H54 (cell line): ENCODE results near the gene ENTPD1.

ENCODE experiments used
- DNase-seq: peaks from one replicate; pipeline ENCODE4 v3.0.0; 2011; ENCODE audit warnings: low spot score, mixed read lengths; ENCODE audit not compliant: insufficient read length
- FAIRE-seq: peaks from 3 replicates; lab custom pipeline; 2011; peaks lifted over from hg19 to GRCh38; lab: Jason Lieb, UNC
- POLR2A ChIP-seq: IDR thresholded peaks from 2 replicates; pipeline ENCODE4 v1.6.1; 2011; ENCODE audit warnings: low read depth, mild to moderate bottlenecking, low read length

The ENTPD1 gene

GRCh38 chr10:95836610-95837355 is 80.8 kb downstream of the ENTPD1 start:
- FAIRE-seq (no peak), DNase-seq (no peak)
- no peak for TF ChIP-seq POLR2A

GRCh38 chr10:95837356-95837776 is 81.4 kb downstream of the ENTPD1 start:
- TF ChIP-seq POLR2A, result no peak
- DNase-seq, result no peak

GRCh38 chr10:95837783-95838182 is 81.8 kb downstream of the ENTPD1 start:
- FAIRE-seq (no peak), DNase-seq (no peak)
- TF ChIP-seq POLR2A, result no peak

More at GRCh38 chr10:95837356-95837776, 81.4 kb downstream of the ENTPD1 start:
- FAIRE-seq, result no peak

- TF ChIP-seq POLR2A, result no peak
- no peak for FAIRE-seq
- DNase-seq, result no peak
Measured at GRCh38 chr10:95840121-95840520, 84.2 kb downstream of the ENTPD1 start.

GRCh38 chr10:95840681-95841080 is 84.7 kb downstream of the ENTPD1 start:
- DNase-seq, result no peak
- no peak for FAIRE-seq
- no peak for TF ChIP-seq POLR2A

GRCh38 chr10:95841661-95842498 is 85.9 kb downstream of the ENTPD1 start:
- no peak for TF ChIP-seq POLR2A
- DNase-seq, result peak; percentile 19
- peak; percentile 33 for FAIRE-seq

GRCh38 chr10:95845411-95845810 is 89.4 kb downstream of the ENTPD1 start:
- FAIRE-seq (no peak), DNase-seq (no peak)
- TF ChIP-seq POLR2A, result no peak

GRCh38 chr10:95847007-95847406 is 91.0 kb downstream of the ENTPD1 start:
- TF ChIP-seq POLR2A, result no peak
- no peak for DNase-seq
- FAIRE-seq, result no peak

- FAIRE-seq (no peak), DNase-seq (no peak)
- TF ChIP-seq POLR2A, result no peak
Measured at GRCh38 chr10:95848841-95849240, 92.9 kb downstream of the ENTPD1 start.

- DNase-seq (no peak), FAIRE-seq (no peak)
- no peak for TF ChIP-seq POLR2A
Measured at GRCh38 chr10:95850791-95851190, 94.8 kb downstream of the ENTPD1 start.

GRCh38 chr10:95860166-95860940 is 104.4 kb downstream of the ENTPD1 start:
- no peak for DNase-seq
- no peak for TF ChIP-seq POLR2A
- FAIRE-seq, result no peak

- FAIRE-seq (no peak), DNase-seq (no peak)
- no peak for TF ChIP-seq POLR2A
Measured at GRCh38 chr10:95861386-95861785, 105.4 kb downstream of the ENTPD1 start.

- DNase-seq (peak; percentile 55), FAIRE-seq (peak; percentile 83)
- no peak for TF ChIP-seq POLR2A
Measured at GRCh38 chr10:95864906-95865813, 109.2 kb downstream of the ENTPD1 start.
